NCI-H1048 (cell line): ENCODE results near the gene TEAD4.

Experiments used
- DNase-seq: peaks from one replicate; lab custom pipeline; 2025; lab: John Stamatoyannopoulos, UW

The TEAD4 gene

GRCh38 chr12:3083241-3083920, 124.2 kb downstream of the TEAD4 start:
- no peak for DNase-seq

- no peak for DNase-seq
Measured at GRCh38 chr12:3083921-3084347, 124.7 kb downstream of the TEAD4 start.

GRCh38 chr12:3084742-3085141, 125.5 kb downstream of the TEAD4 start:
- no peak for DNase-seq

GRCh38 chr12:3085341-3086139, 126.3 kb downstream of the TEAD4 start:
- no peak for DNase-seq

GRCh38 chr12:3086211-3086610, 127.0 kb downstream of the TEAD4 start:
- DNase-seq = no peak

- DNase-seq = no peak
Measured at GRCh38 chr12:3086729-3087323, 127.6 kb downstream of the TEAD4 start.

GRCh38 chr12:3087758-3088650, 128.8 kb downstream of the TEAD4 start:
- DNase-seq = no peak

- no peak for DNase-seq
Measured at GRCh38 chr12:3089588-3089987, 130.4 kb downstream of the TEAD4 start.
